GM18868 (cell line): ENCODE measurements around the gene BRD9.
"Not testable (repeated sequence)": the region's sequence is repeated elsewhere in the genome, so short reads cannot be mapped to it uniquely, and the experiment has no call there.

Experiments used
- ATAC-seq: cut with Tn5 transposase; IDR thresholded peaks from one replicate; pipeline ENCODE4 v1.9.1; 2021; ENCODE audit warnings: mild to moderate bottlenecking, moderate library complexity; ENCODE audit not compliant: unreplicated experiment

Gene BRD9

GRCh38 chr5:881551-881935 lies 11.1 kb downstream of the BRD9 start:
- no peak for ATAC-seq

- no peak for ATAC-seq
These were observed 11.6 kb downstream of the BRD9 start for GRCh38 chr5:880816-881550.

- not testable (repeated sequence) for ATAC-seq
These were observed 13.9 kb downstream of the BRD9 start for GRCh38 chr5:878677-879076.

GRCh38 chr5:878125-878524 lies 14.5 kb downstream of the BRD9 start:
- ATAC-seq: no peak

GRCh38 chr5:876398-877365 lies 15.9 kb downstream of the BRD9 start:
- ATAC-seq: no peak

GRCh38 chr5:875931-876330 lies 16.7 kb downstream of the BRD9 start:
- no peak for ATAC-seq

GRCh38 chr5:873328-873727 lies 19.3 kb downstream of the BRD9 start:
- peak; percentile 97 for ATAC-seq

GRCh38 chr5:872301-872700 lies 20.3 kb downstream of the BRD9 start:
- ATAC-seq: no peak

- ATAC-seq: no peak
These were observed 20.9 kb downstream of the BRD9 start for GRCh38 chr5:871596-872298.

GRCh38 chr5:870956-871355 lies 21.6 kb downstream of the BRD9 start:
- no peak for ATAC-seq

GRCh38 chr5:868428-869135 lies 24.0 kb downstream of the BRD9 start:
- ATAC-seq: no peak

GRCh38 chr5:867300-867870 lies 25.2 kb downstream of the BRD9 start:
- no peak for ATAC-seq

GRCh38 chr5:865771-866170 lies 26.8 kb downstream of the BRD9 start:
- ATAC-seq: no peak

GRCh38 chr5:865168-865521 lies 27.5 kb downstream of the BRD9 start:
- ATAC-seq: no peak

GRCh38 chr5:864492-865167 lies 28.0 kb downstream of the BRD9 start:
- no peak for ATAC-seq

- no peak for ATAC-seq
These were observed 29.3 kb downstream of the BRD9 start for GRCh38 chr5:863244-863805.

- ATAC-seq: no peak
These were observed 30.0 kb downstream of the BRD9 start for GRCh38 chr5:862367-863243.

- no peak for ATAC-seq
These were observed 30.9 kb downstream of the BRD9 start for GRCh38 chr5:861442-862366.
